Vagina (tissue), 2 donors: ENCODE measurements around the gene GLRX5. TPM values are rescaled to one million over a fixed set of nuclear protein-coding genes. Genes with fewer than 3 reads are reported as not detected.
A peak's percentile ranks its signal among the peaks of the same experiment; 100 is the strongest.

ENCODE experiments used
- DNase-seq, 2 donors: peaks; one replicate each; pipeline ENCODE4 v3.0.0-alpha.2; 2017; ENCODE audit errors: extremely low spot score in 2 of 2
- H3K27ac ChIP-seq: fragments of 200-600 bp; sonication (generic); one replicate; pipeline ENCODE4 v1.5.1; 2019
- H3K27me3 ChIP-seq: fragments of 200-600 bp; sonication (generic); one replicate; pipeline ENCODE4 v1.5.1; 2019
- H3K36me3 ChIP-seq, 2 donors: fragments of 200-600 bp; sonication (generic); one replicate each; pipeline ENCODE4 v1.5.1; 2017 to 2019
- H3K4me1 ChIP-seq: fragments of 200-600 bp; sonication (generic); one replicate; pipeline ENCODE4 v1.5.1; 2019
- H3K4me3 ChIP-seq, 2 donors: fragments of 200-600 bp; sonication (generic); 1 replicate in 1 of 2; 2 replicates in 1 of 2; pipeline ENCODE4 v1.5.1; 2016 to 2019
- H3K9me3 ChIP-seq: fragments of 200-600 bp; sonication (generic); one replicate; pipeline ENCODE4 v1.5.1; 2019
- POLR2A ChIP-seq, 2 donors: fragments of 450-650 bp; IDR thresholded peaks; one replicate each; pipeline ENCODE4 v1.6.1; 2017; ENCODE audit warnings: antibody characterized with exemption in 2 of 2, mild to moderate bottlenecking in 2 of 2, moderate library complexity in 2 of 2
- POLR2AphosphoS5 ChIP-seq, 2 donors: sonication (generic); formaldehyde crosslinking; IDR thresholded peaks; one replicate each; pipeline ENCODE4 v1.9.0; 2017; ENCODE audit warnings: antibody characterized with exemption in 2 of 2, mild to moderate bottlenecking in 2 of 2, low read depth in 1 of 2; ENCODE audit not compliant: insufficient read depth in 1 of 2
- intact Hi-C: fragments of 100-400 bp; cut with DNase I; formaldehyde crosslinking; loops from one replicate; pipeline ENCODE4 v1.15.1; 2023
- total RNA-seq: library from RNA; depleted of rRNA; stranded (reverse); fragments of >200 nt; gene quantifications from one replicate; pipeline ENCODE4 v1.2.3, GENCODE V29; 2016
- TF ChIP-seq, protein P1 (sequence below), 3 experiments: fragments of 450-650 bp in 2 of 3; fragments of 200-600 bp in 1 of 3; sonication (generic) in 1 of 3; IDR thresholded peaks; one replicate each; pipeline ENCODE4 v1.5.1; 2017 to 2019; ENCODE audit warnings: antibody characterized with exemption in 3 of 3, mild to moderate bottlenecking in 2 of 3, moderate library complexity in 2 of 3

Gene GLRX5
- total RNA-seq, 1 donor from 2014 or later: 20.4 TPM

DNA sequence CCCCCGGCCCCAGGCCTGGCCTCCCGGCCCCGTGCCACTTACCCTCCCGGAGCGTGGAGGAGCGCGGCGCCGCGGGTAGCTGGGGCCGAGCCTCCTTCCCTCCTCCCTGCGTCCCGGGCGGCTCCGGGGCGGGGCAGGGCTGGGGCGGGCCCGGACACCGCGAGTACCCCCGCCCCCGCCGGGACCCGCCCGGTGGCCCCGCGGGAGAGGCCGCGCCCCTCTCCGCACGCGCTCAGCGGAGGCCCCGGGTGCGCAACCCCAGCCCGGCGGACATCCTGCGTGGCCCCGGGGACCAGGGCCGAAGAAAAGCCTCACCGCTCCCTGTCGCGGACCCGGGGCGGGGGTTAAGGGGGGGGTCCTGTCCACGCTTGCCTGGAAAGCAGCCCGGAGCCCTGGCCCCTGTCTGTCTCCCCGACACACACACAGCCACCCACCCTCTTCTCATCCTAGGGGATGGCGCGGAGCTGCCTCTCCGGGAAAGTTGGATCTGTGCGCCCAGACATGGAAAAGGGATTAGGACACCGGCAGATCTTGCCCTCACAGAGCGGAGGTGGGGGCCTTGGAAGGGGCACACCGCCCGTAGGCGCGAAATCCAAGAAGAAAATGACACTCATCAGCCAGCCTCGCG, 18.2 kb upstream of the GLRX5 start, which contains the start of gene SYNE3:
TSS of gene SYNE3 (minus strand) at position 97 of the 628 bp plus-strand sequence. CDS start 40,829 bp downstream, outside the sequence.
- peak in 1 of 2 donors; percentile 85 for DNase-seq
- H3K4me3 ChIP-seq: peak within 1 kb of the TSS; percentile 74 to 87
- intact Hi-C loops: no loop called here
- no peaks in the 10 kb centered on the region for H3K36me3 ChIP-seq
- H3K27me3 ChIP-seq: no peaks in the 10 kb centered on the region
- H3K4me1 ChIP-seq: peaks cover 76% of the 10 kb centered on the region
- TF ChIP-seq POLR2AphosphoS5 (IDR thresholded peaks at IDR 0.05; ENCODE audit: insufficient read depth in 1 of 2, low read depth in 1 of 2) (no peak), POLR2A (IDR thresholded peaks at IDR 0.05) (peak in 1 of 2 donors; percentile 35)
- TF ChIP-seq, protein P1, sequence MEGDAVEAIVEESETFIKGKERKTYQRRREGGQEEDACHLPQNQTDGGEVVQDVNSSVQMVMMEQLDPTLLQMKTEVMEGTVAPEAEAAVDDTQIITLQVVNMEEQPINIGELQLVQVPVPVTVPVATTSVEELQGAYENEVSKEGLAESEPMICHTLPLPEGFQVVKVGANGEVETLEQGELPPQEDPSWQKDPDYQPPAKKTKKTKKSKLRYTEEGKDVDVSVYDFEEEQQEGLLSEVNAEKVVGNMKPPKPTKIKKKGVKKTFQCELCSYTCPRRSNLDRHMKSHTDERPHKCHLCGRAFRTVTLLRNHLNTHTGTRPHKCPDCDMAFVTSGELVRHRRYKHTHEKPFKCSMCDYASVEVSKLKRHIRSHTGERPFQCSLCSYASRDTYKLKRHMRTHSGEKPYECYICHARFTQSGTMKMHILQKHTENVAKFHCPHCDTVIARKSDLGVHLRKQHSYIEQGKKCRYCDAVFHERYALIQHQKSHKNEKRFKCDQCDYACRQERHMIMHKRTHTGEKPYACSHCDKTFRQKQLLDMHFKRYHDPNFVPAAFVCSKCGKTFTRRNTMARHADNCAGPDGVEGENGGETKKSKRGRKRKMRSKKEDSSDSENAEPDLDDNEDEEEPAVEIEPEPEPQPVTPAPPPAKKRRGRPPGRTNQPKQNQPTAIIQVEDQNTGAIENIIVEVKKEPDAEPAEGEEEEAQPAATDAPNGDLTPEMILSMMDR (IDR thresholded peaks at IDR 0.05): no peak
- peak within 1 kb of the TSS; percentile 94 for H3K27ac ChIP-seq
- H3K9me3 ChIP-seq: no peaks in the 10 kb centered on the region

DNA sequence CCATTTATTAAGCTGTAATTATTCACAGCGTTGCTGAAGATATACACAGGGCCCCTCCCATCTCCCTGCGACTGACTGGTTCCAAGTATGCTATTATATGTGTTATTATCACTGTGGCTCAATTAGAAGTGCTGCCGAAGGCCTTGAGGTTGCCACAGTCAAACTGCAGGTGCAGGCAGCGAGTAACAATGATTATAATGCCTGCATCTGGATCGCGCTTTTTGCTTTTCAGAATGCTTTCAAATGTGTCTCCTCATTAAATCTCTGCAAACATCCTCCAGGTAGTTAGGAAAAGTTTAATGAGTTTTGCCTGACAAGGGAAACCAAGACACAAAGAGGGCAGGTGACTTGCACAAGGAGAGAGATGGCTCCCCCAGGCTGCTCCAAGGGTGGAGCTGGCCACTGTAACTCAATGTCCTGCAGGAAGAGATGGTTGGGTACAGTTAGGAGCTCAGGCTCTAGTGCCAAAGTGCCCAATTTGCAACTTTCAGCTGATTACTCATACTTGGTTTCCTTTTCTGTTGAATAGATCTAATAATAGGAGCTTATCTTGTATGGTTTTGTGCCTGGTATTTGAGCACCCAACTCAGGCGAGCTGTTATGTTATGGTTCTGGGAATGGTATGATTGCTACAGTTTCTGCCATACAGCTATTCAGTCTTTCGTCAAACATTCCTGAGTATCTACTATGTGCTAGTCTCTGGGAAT, 16.7 kb upstream of the GLRX5 start:
- intact Hi-C loops: no loop called here
- Histone ChIP-seq H3K9me3 (no peaks in the 10 kb centered on the region), H3K27me3 (no peaks in the 10 kb centered on the region), H3K27ac (peak overlapping the region; percentile 94), H3K36me3 (no peaks in the 10 kb centered on the region), H3K4me1 (peaks cover 67% of the 10 kb centered on the region), H3K4me3 (no peak overlapping the region)
- no peak for DNase-seq
- TF ChIP-seq POLR2A (IDR thresholded peaks at IDR 0.05): no peak
- peak in 1 of 2 donors; percentile 19 for TF ChIP-seq POLR2AphosphoS5 (IDR thresholded peaks at IDR 0.05; ENCODE audit: insufficient read depth in 1 of 2, low read depth in 1 of 2)

DNA sequence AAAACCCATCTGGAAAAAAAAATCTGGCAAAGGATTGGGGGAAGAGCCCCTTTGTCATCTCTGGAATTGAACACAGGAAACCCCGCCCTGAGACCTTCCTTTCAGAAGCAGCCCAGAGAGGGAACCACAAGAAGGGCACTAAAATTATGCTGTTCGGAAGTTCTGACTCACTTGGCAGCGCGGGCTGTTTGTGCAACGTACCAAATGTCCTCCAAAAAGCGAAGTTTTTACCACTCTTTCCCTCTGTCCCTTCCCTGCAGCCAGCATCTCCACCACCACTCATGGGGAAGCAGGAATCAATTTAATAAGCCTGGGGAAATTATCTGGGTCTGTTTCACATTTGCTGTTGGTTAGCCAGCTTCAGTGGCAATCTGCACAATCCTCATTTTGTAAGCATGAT, 15.2 kb upstream of the GLRX5 start:
- peak in 1 of 2 donors; percentile 95 for DNase-seq
- Histone ChIP-seq H3K4me1 (peaks cover 67% of the 10 kb centered on the region), H3K4me3 (no peak overlapping the region), H3K36me3 (no peaks in the 10 kb centered on the region), H3K27me3 (no peaks in the 10 kb centered on the region), H3K9me3 (no peaks in the 10 kb centered on the region), H3K27ac (peak overlapping the region; percentile 71)
- intact Hi-C loops: no loop called here
- no peak for TF ChIP-seq POLR2A (IDR thresholded peaks at IDR 0.05)
- TF ChIP-seq POLR2AphosphoS5 (IDR thresholded peaks at IDR 0.05; ENCODE audit: insufficient read depth in 1 of 2, low read depth in 1 of 2): peak; percentile 46 to 79
- TF ChIP-seq, protein P1 (IDR thresholded peaks at IDR 0.05): no peak

DNA sequence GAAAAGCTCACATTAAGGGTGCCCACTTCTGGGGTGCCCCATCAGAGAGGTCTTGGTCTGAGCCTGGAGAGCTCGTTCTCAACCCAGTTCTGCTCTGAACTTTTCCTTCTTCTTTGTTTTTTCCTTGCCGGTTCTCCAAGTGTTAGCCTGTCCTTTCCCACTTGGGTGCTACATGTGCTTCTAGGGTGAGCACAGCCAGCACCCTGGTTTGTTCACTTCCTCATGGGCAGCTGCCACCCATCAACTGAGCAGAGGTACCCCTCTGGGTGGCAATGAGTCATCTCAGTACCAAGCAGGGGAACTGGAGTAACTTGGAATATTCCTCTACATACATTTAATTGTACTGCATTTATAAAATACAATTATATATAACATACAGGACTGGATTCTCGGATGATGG, 14.5 kb upstream of the GLRX5 start:
- Histone ChIP-seq H3K36me3 (no peaks in the 10 kb centered on the region), H3K9me3 (no peaks in the 10 kb centered on the region), H3K27me3 (no peaks in the 10 kb centered on the region), H3K27ac (peak overlapping the region; percentile 71), H3K4me1 (peaks cover 66% of the 10 kb centered on the region), H3K4me3 (no peak overlapping the region)
- intact Hi-C loops: no loop called here
- peak in 1 of 2 donors; percentile 83 for DNase-seq
- TF ChIP-seq, protein P1 (IDR thresholded peaks at IDR 0.05): no peak
- TF ChIP-seq POLR2AphosphoS5 (IDR thresholded peaks at IDR 0.05; ENCODE audit: insufficient read depth in 1 of 2, low read depth in 1 of 2) (no peak), POLR2A (IDR thresholded peaks at IDR 0.05) (no peak)

DNA sequence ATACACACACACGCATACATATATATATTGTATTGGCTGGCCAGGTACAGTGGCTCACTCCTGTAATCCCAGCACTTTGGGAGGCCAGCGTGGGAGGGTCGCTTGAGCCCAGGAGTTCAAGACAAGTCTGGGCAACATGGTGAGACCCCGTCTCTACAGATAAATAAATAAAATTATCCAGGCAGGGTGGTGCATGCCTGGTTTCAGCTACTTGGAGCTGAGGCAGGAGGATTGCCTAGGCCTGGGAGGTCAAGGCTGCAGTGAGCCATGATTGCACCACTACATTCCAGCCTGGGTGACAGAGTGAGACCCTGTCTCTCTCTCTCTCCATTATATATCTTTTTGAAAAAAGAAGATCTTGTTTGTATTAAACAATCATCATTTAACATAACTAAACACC, 13.8 kb upstream of the GLRX5 start:
- TF ChIP-seq, protein P1 (IDR thresholded peaks at IDR 0.05): no peak
- TF ChIP-seq POLR2A (IDR thresholded peaks at IDR 0.05) (no peak), POLR2AphosphoS5 (IDR thresholded peaks at IDR 0.05; ENCODE audit: insufficient read depth in 1 of 2, low read depth in 1 of 2) (no peak)
- H3K36me3 ChIP-seq: no peaks in the 10 kb centered on the region
- no peaks in the 10 kb centered on the region for H3K27me3 ChIP-seq
- peaks cover 62% of the 10 kb centered on the region for H3K4me1 ChIP-seq
- no peaks in the 10 kb centered on the region for H3K9me3 ChIP-seq
- no peak overlapping the region for H3K4me3 ChIP-seq
- intact Hi-C loops: no loop called here
- peak overlapping the region; percentile 15 for H3K27ac ChIP-seq
- peak in 1 of 2 donors; percentile 84 for DNase-seq
